Kidney epithelial cell (primary cell): Measurements from ENCODE around the gene TMEM121B. TPM values are rescaled to one million over a fixed set of nuclear protein-coding genes. Genes with fewer than 3 reads are reported as not detected.

Experiments
- DNase-seq: peaks from one replicate; pipeline ENCODE4 v3.0.0-alpha.2; 2010; ENCODE audit warnings: low read depth
- H3K27me3 ChIP-seq: 2 replicates; pipeline ENCODE4 v1.6.0; 2011; ENCODE audit warnings: low read length; ENCODE audit not compliant: control insufficient read depth, insufficient read depth
- H3K36me3 ChIP-seq: 2 replicates; pipeline ENCODE4 v1.5.1; 2011; ENCODE audit warnings: low read length; ENCODE audit not compliant: control insufficient read depth, insufficient read depth
- H3K4me3 ChIP-seq: 2 replicates; pipeline ENCODE4 v1.5.1; 2011; ENCODE audit warnings: low read depth, mild to moderate bottlenecking, control low read depth, low read length
- CTCF ChIP-seq: IDR thresholded peaks from 2 replicates; pipeline ENCODE4 v1.5.1; 2011; ENCODE audit warnings: mild to moderate bottlenecking, moderate library complexity, low read length, control low read depth, inconsistent platforms; ENCODE audit not compliant: insufficient read depth, poor library complexity, severe bottlenecking
- total RNA-seq: library from RNA; depleted of rRNA; stranded (reverse); fragments of >200 nt; gene quantifications from 2 replicates; pipeline ENCODE4 v1.2.3, GENCODE V29; 2015

Gene TMEM121B
- total RNA-seq, 1 donor from 2014 or later, result 1.5 TPM

DNA sequence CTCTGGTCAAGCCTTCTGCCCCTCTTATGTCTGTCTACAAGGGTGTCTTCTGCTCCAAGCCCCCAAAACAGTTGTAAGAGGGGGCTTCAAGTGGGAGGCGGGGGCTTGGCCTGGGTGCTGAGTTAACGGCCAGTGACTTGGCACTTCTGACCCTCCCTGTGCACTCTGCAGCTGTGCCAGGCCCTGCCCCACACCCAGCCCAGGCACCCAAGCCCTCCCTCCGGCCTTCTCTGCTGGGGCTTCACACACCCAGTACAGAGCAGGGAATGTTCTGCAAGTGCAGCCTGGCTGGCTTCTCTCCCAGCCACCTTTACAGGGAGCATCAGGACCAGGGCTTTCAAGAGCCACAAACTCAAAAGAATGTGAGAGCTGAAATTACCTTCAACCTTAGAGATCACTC, 3.8 kb downstream of the TMEM121B start:
- no peak for DNase-seq
- TF ChIP-seq CTCF, result no peak
- no peak overlapping the region for H3K4me3 ChIP-seq
- no peaks in the 10 kb centered on the region for H3K36me3 ChIP-seq
- peaks cover 30% of the 10 kb centered on the region for H3K27me3 ChIP-seq

DNA sequence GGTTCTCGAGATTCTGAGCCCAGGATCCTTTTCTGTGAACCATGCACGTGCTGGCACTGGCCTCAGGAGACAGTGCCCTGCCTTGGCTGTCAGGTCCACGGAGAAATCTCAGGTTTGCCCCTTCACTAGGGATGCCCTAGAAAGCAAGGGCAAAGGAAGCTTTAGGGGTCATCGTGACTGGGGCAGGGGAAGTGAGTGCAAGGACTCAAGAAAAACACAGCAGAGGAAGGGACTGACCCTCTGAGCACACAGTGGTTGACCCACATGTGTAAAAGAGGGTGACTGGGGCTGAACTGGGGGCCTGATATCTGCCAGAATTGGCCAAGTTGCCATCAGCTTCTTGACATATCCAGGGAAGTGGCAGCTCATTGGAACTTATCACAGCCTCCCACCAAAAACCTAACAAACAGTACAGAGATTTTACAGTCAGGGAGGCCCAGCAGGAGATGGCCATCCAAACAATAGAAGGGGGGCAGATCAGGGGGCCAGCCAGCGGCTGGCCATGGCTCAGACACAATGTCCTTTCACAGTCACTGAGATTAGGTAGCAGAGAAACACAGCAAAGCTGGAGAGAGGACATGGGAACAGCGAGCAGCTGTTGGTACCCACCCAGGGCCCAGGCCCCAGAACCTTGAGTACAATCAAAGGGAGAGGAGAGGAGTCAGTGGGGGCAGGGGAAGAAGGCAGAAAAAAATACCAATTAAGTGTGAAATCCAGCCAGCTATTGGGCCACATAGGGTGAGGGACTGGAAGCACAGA, 4.4 kb downstream of the TMEM121B start:
- DNase-seq, result no peak
- H3K36me3 ChIP-seq, result no peaks in the 10 kb centered on the region
- TF ChIP-seq CTCF, result no peak
- H3K27me3 ChIP-seq, result peaks cover 25% of the 10 kb centered on the region
- no peak overlapping the region for H3K4me3 ChIP-seq

GRCh38 chr22:17115945-17116565, 5.1 kb downstream of the TMEM121B start:
- DNase-seq, result no peak
- TF ChIP-seq CTCF, result no peak
- no peak overlapping the region for H3K4me3 ChIP-seq
- H3K36me3 ChIP-seq, result no peaks in the 10 kb centered on the region
- H3K27me3 ChIP-seq, result peaks cover 21% of the 10 kb centered on the region

- no peak for TF ChIP-seq CTCF
- Histone ChIP-seq H3K4me3 (no peak overlapping the region), H3K36me3 (no peaks in the 10 kb centered on the region), H3K27me3 (peaks cover 20% of the 10 kb centered on the region)
- no peak for DNase-seq
Measured at GRCh38 chr22:17115236-17115635, 5.9 kb downstream of the TMEM121B start.

GRCh38 chr22:17114898-17115235, 6.3 kb downstream of the TMEM121B start:
- no peak overlapping the region for H3K4me3 ChIP-seq
- H3K36me3 ChIP-seq, result no peaks in the 10 kb centered on the region
- no peak for DNase-seq
- no peak for TF ChIP-seq CTCF
- H3K27me3 ChIP-seq, result peaks cover 17% of the 10 kb centered on the region
